Heart left ventricle (tissue), 16 donors: ENCODE data around the gene CACNG8. TPM values are rescaled to one million over a fixed set of nuclear protein-coding genes. Genes with fewer than 3 reads are reported as not detected.

ENCODE experiments used
- ATAC-seq, 4 donors: fragments of 200-7000 bp; cut with Tn5 transposase; one replicate each; pipeline ENCODE4 v1.9.1; 2020 to 2022; ENCODE audit warnings: moderate library complexity in 4 of 4, mild to moderate bottlenecking in 3 of 4, moderate number of reproducible peaks in 1 of 4
- DNase-seq, 5 donors: peaks; one replicate each; pipeline ENCODE4 v3.0.0-alpha.2; 2020
- H3K27ac ChIP-seq, 12 donors: fragments of 200-600 bp; sonication (generic) in 4 of 12; one replicate each; pipeline versions ENCODE4 v1.5.0 to v1.8.0; 2016 to 2022; ENCODE audit warnings: mild to moderate bottlenecking in 2 of 12
- H3K27me3 ChIP-seq, 9 donors: fragments of 200-600 bp; sonication (generic) in 2 of 9; one replicate each; pipeline versions ENCODE4 v1.5.1 to v1.8.0; 2016 to 2022; ENCODE audit warnings: mild to moderate bottlenecking in 3 of 9
- H3K36me3 ChIP-seq, 9 donors: fragments of 200-600 bp; sonication (generic) in 2 of 9; one replicate each; pipeline versions ENCODE4 v1.5.0 to v1.8.0; 2018 to 2022; ENCODE audit warnings: mild to moderate bottlenecking in 2 of 9
- H3K4me1 ChIP-seq, 12 donors: fragments of 200-600 bp; sonication (generic) in 4 of 12; one replicate each; pipeline versions ENCODE4 v1.5.0 to v1.8.0; 2016 to 2022; ENCODE audit warnings: mild to moderate bottlenecking in 3 of 12
- H3K4me3 ChIP-seq, 12 donors: fragments of 200-600 bp; sonication (generic) in 4 of 12; one replicate each; pipeline versions ENCODE4 v1.5.0 to v1.8.0; 2017 to 2022; ENCODE audit warnings: mild to moderate bottlenecking in 9 of 12, moderate library complexity in 4 of 12
- H3K9me3 ChIP-seq, 12 donors: fragments of 200-600 bp; sonication (generic) in 4 of 12; one replicate each; pipeline versions ENCODE4 v1.5.0 to v1.8.0; 2016 to 2022; ENCODE audit warnings: mild to moderate bottlenecking in 1 of 12
- CTCF ChIP-seq, 12 donors: fragments of 200-600 bp; sonication (generic) in 4 of 12; IDR thresholded peaks; one replicate each; pipeline versions ENCODE4 v1.5.0 to v1.8.0; 2018 to 2022; ENCODE audit warnings: antibody characterized with exemption in 12 of 12, mild to moderate bottlenecking in 5 of 12
- POLR2A ChIP-seq, 2 donors: fragments of 450-650 bp; IDR thresholded peaks; one replicate each; pipeline ENCODE4 v1.6.1; 2017; ENCODE audit warnings: antibody characterized with exemption in 2 of 2, mild to moderate bottlenecking in 2 of 2, moderate library complexity in 2 of 2
- WGBS, 4 donors: extraction: QIAGEN DNeasy Blood & Tissue Kit in 2 of 4; methylation state at CpG; one replicate each; pipeline versions ENCODE4 v1.1.5 to v1.1.7; 2013 to 2018; 5-methylcytosine and 5-hydroxymethylcytosine counted together
- intact Hi-C, 10 donors: fragments of 100-400 bp; cut with DNase I; formaldehyde crosslinking; loops; one replicate each; pipeline versions ENCODE4 v1.11.1 to v1.14.2; 2022
- long read RNA-seq, 3 donors: library from polyadenylated mRNA; unstranded; transcript quantifications; one replicate each; pipeline ENCODE4 v2.0.0, GENCODE V29; 2020 to 2021
- polyA plus RNA-seq, 2 donors: library from polyadenylated mRNA; stranded (reverse); fragments of 200-250 nt; gene quantifications; one replicate each; pipeline ENCODE4 v1.2.3, GENCODE V29; 2013
- total RNA-seq, 9 donors: library from RNA; depleted of rRNA in 2 of 9; stranded (reverse); fragments of >200 nt in 2 of 9; fragmentation: NEBNext Ultra II Directional in 3 of 9; extraction: Animal tissue kit (Norgen Biotek cat#: 25700) in 3 of 9; gene quantifications; one replicate each; pipeline versions ENCODE4 v1.1.0 to v1.2.4, GENCODE V29; 2016 to 2023
- donor health status: ischemic (EF 13 %, LVEDD 7.1; RV severe dilation, severe dysfunction).
- donor health status: healthy with polysubstance abuse.
- donor health status: DM: no; HTN: yes; CAD: no.
- donor health status: DM: no; HTN: no; CAD: no.
- donor health status: ischemic (EF 25% LVEDD 6.9; RV normal size, moderate dysfunction).
- donor health status: ischemic (EF 25% LVEDD 5.7; RV mildly dilated, moderate dysfunction).
- donor health status: healthy.
- donor health status: DM: yes; HTN: yes; CAD: no.
- donor health status: ischemic (EF 35%, LVEDD 5.7; RV mildly dilated, moderate dysfunction).
- donor health status: nonischemic (EF 11% LVEDD 7.7; RV severe dilation, severe dysfunction).
- donor health status: DM: yes; HTN: yes; CAD: no.
- donor health status: PGD.
- donor health status: ischemic (EF 29% LVEDD 5.4; RV normal size, mild dysfunction).
- donor health status: nonischemic (EF 23%, LVEDD 6.1; RV moderate dilation, normal function).

The CACNG8 gene
- under 1 TPM in 5 of 9 donors, not detected in 4; 0.02 to 0.22 (median 0.10) TPM for total RNA-seq
- polyA plus RNA-seq, result under 1 TPM; 0.06 to 0.15 TPM
- long read RNA-seq, donor 1, result 0 reads
- long read RNA-seq, donor 2, result 0 reads
- long read RNA-seq, donor 3, result 0 reads

- H3K27ac ChIP-seq, result no peak within 1 kb of the TSS
- WGBS, 4 donors, result 4 to 9% (median 6%) methylated on average over 7 to 55 of the region's 55 CpGs
- H3K9me3 ChIP-seq, result no peaks in the 10 kb centered on the region
- peaks cover 0 to 10% (median 2%) of the 10 kb centered on the region in 12 donors for H3K4me1 ChIP-seq
- intact Hi-C loops, result no loop called here
- ATAC-seq, result no peak
- H3K27me3 ChIP-seq, result peaks cover 26 to 64% (median 43%) of the 10 kb centered on the region in 9 donors
- TF ChIP-seq CTCF (IDR thresholded peaks at IDR 0.05) (no peak), POLR2A (IDR thresholded peaks at IDR 0.05) (no peak)
- H3K4me3 ChIP-seq, result no peak within 1 kb of the TSS
- DNase-seq, result no peak
- H3K36me3 ChIP-seq, result no peaks in the 10 kb centered on the region
Measured at GRCh38 chr19:53962887-53963431, at the start of gene CACNG8. TSS of gene CACNG8 (plus strand) at chr19:53962937.

GRCh38 chr19:53915000-53915399 is 47.7 kb upstream of the CACNG8 start:
- intact Hi-C loops, result no loop called here
- H3K4me1 ChIP-seq, result no peaks in the 10 kb centered on the region
- no peaks in the 10 kb centered on the region for H3K36me3 ChIP-seq
- H3K9me3 ChIP-seq, result no peaks in the 10 kb centered on the region
- no peak overlapping the region for H3K4me3 ChIP-seq
- no peak for ATAC-seq
- no peak overlapping the region for H3K27ac ChIP-seq
- peaks cover 4 to 50% (median 32%) of the 10 kb centered on the region in 9 donors for H3K27me3 ChIP-seq
- TF ChIP-seq POLR2A (IDR thresholded peaks at IDR 0.05), result no peak
- TF ChIP-seq CTCF (IDR thresholded peaks at IDR 0.05), result no peak
- WGBS, 4 donors, result 59 to 63% (median 61%) methylated on average over 8 of the region's 8 CpGs
- no peak for DNase-seq

- TF ChIP-seq CTCF (IDR thresholded peaks at IDR 0.05), result no peak
- DNase-seq (no peak), ATAC-seq (no peak)
- WGBS, 4 donors, result 61 to 67% (median 62%) methylated on average over 6 of the region's 6 CpGs
- H3K9me3 ChIP-seq, result no peaks in the 10 kb centered on the region
- no peaks in the 10 kb centered on the region for H3K36me3 ChIP-seq
- intact Hi-C loops, result no loop called here
- H3K4me1 ChIP-seq, result no peaks in the 10 kb centered on the region
- no peak overlapping the region for H3K4me3 ChIP-seq
- peaks cover 4 to 40% (median 23%) of the 10 kb centered on the region in 9 donors for H3K27me3 ChIP-seq
- H3K27ac ChIP-seq, result no peak overlapping the region
Measured at GRCh38 chr19:53916004-53916403, 46.7 kb upstream of the CACNG8 start.

- 76 to 81% (median 79%) methylated on average over 7 of the region's 7 CpGs for WGBS, 4 donors
- TF ChIP-seq CTCF (IDR thresholded peaks at IDR 0.05) (no peak), POLR2A (IDR thresholded peaks at IDR 0.05) (no peak)
- Histone ChIP-seq H3K36me3 (no peaks in the 10 kb centered on the region), H3K4me3 (no peak overlapping the region), H3K9me3 (no peaks in the 10 kb centered on the region), H3K27me3 (peaks cover 0 to 27% (median 11%) of the 10 kb centered on the region in 9 donors), H3K27ac (no peak overlapping the region), H3K4me1 (no peaks in the 10 kb centered on the region)
- ATAC-seq (no peak), DNase-seq (no peak)
- intact Hi-C loops, result no loop called here
Measured at GRCh38 chr19:53917356-53917755, 45.4 kb upstream of the CACNG8 start.
